ENCODE results near the gene DOK7.
"Not testable (repeated sequence)": the region's sequence is repeated elsewhere in the genome, so short reads cannot be mapped to it uniquely, and the experiment has no call there.

Gene DOK7

GRCh38 chr4:3511601-3512000 is 48.5 kb downstream of the DOK7 start:
- not testable (repeated sequence) for DNase-seq

GRCh38 chr4:3512279-3512678 is 49.2 kb downstream of the DOK7 start:
- no peak for DNase-seq

- no peak for DNase-seq
Measured at GRCh38 chr4:3512719-3513118, 49.6 kb downstream of the DOK7 start.

GRCh38 chr4:3513807-3514206 is 50.7 kb downstream of the DOK7 start:
- DNase-seq: no peak

GRCh38 chr4:3514221-3514780 is 51.2 kb downstream of the DOK7 start:
- DNase-seq: no peak

GRCh38 chr4:3514806-3515501 is 51.8 kb downstream of the DOK7 start:
- no peak for DNase-seq

- DNase-seq: no peak
Measured at GRCh38 chr4:3515646-3516045, 52.5 kb downstream of the DOK7 start.

- DNase-seq: no peak
Measured at GRCh38 chr4:3516061-3516835, 53.1 kb downstream of the DOK7 start.

- DNase-seq: no peak
Measured at GRCh38 chr4:3516836-3517730, 54.0 kb downstream of the DOK7 start.

GRCh38 chr4:3517731-3518510 is 54.8 kb downstream of the DOK7 start:
- DNase-seq: no peak

GRCh38 chr4:3518511-3518880 is 55.4 kb downstream of the DOK7 start:
- no peak for DNase-seq

GRCh38 chr4:3518941-3519340 is 55.8 kb downstream of the DOK7 start:
- no peak for DNase-seq

- no peak for DNase-seq
Measured at GRCh38 chr4:3519468-3520264, 56.6 kb downstream of the DOK7 start.

- no peak for DNase-seq
Measured at GRCh38 chr4:3520276-3520675, 57.2 kb downstream of the DOK7 start.

- DNase-seq: no peak
Measured at GRCh38 chr4:3520796-3521600, 57.9 kb downstream of the DOK7 start.

- no peak for DNase-seq
Measured at GRCh38 chr4:3521621-3522325, 58.7 kb downstream of the DOK7 start.

GRCh38 chr4:3522326-3522640 is 59.2 kb downstream of the DOK7 start:
- DNase-seq: no peak

- DNase-seq: no peak
Measured at GRCh38 chr4:3522651-3523050, 59.5 kb downstream of the DOK7 start.

- DNase-seq: no peak
Measured at GRCh38 chr4:3523146-3523627, 60.1 kb downstream of the DOK7 start.

- DNase-seq: no peak
Measured at GRCh38 chr4:3523628-3524221, 60.6 kb downstream of the DOK7 start.
